Right renal pelvis (tissue), 4 donors: ENCODE results near the gene CDC45. TPM values are rescaled to one million over a fixed set of nuclear protein-coding genes. Genes with fewer than 3 reads are reported as not detected.
A peak's percentile ranks its signal among the peaks of the same experiment; 100 is the strongest.
"Not testable (repeated sequence)": the region's sequence is repeated elsewhere in the genome, so short reads cannot be mapped to it uniquely, and the experiment has no call there.

Experiments used
- DNase-seq, 4 donors: peaks; one replicate each; pipeline ENCODE4 v3.0.0-alpha.2; 2013; ENCODE audit warnings: low read depth in 4 of 4, low spot score in 3 of 4, missing footprints in 1 of 4
- polyA plus RNA-seq, 4 donors: library from polyadenylated mRNA; unstranded; fragments of 120-200 nt; gene quantifications; one replicate each; pipeline ENCODE4 v1.2.1, GENCODE V29; 2013; ENCODE audit not compliant: insufficient read length in 4 of 4

Gene CDC45
- polyA plus RNA-seq, 4 donors: 14.7 to 21.1 (median 17.4) TPM

DNA sequence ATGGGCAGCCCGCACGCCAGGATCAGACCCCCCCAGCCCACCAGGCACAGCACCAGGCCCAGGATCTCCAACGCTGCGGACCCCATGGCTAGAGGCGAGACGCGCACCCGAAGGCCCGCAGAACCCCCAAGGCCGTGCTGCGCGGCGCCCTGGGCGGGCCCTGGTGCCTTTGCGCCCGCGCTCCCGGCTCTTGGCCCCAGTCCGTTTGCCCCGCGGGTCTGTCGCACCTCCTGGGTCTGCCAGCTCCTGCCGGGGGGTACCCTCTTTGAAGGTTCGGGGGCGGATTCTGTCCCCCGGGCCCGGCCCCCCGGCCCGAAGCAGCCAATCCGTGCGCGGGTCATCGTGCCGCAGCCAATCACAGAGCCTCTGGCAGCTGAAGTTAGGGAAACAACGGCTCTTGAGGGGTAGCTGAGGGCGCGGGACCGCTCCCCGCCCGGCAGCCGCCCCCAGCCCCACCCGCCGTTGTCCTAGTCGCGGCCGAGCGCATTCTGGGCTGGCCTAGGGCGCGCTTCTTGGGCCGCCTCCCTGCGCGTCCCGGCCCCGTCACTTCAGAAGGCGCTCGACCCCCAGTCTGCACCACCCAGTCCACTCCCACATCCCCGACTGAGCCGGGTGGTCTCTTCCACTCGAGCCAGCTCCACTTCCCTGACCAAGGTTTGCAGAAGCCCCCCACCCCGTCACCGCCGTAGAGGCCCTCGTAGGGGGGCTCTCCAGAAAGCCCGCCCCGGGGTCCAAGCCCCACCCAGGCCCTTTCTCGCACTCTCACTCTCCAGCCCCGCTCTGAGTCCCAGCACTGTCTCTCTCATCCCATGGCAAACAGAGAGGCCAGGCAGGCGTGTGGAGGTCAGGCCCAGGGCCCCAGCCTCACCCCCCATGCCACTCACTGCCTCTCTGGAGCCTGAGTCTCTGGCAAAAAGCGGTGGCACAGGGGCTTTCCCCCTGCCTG is 44.7 kb downstream of the CDC45 start, which contains the start of gene CLDN5:
Gene CLDN5 (minus strand): TSS at position 241 of the 946 bp plus-strand sequence. CDS start 155 bp downstream, at position 86.
- DNase-seq: peak in 1 of 4 donors; percentile 32

DNA sequence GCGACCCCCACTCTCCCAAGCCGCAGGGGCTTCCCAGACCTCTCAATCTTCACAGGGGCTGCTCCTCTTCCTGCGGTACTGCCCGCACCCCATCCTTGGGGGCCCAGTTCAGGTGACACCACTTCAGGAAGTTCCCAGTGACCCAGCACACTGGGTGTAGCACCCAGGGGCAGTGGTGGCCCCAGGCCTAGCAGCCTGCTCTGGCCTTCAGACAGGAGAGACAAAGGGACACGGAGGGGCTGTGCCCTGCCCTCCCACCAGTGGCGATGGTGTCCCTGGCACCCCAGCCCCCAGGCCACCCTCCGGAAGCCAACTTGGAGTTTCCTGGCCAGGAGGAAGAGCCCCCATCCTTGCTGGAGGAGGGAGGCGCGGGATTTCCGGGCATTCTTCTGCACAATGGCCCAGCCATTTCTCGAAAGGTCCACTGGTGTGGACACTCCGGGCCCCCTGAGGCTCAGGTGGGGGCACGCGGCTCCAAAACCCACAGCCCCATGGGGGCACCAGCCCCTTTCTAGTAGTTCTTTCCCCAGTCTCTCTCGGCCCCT is 45.5 kb downstream of the CDC45 start:
- DNase-seq: no peak

DNA sequence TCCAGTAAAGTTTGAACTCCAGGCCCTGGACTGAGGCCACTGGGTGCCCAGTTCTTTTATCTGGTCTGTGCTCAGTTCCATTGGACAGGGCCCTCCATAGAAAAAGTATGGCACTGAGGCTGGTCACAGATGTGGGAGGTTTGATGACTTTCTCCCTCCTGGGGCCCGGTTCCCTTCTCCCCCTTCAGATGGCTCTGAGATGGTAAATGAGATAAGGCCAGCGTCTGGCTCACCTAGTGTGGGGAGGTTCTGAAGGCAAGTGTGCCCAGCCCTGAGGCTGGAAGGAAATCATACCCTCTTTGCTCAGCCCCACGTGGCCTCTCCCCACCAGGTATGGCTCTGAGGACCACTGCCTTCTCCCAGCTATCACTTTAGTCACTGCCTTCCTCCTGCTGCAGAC is 45.9 kb downstream of the CDC45 start:
- DNase-seq: no peak

- no peak for DNase-seq
Observed at GRCh38 chr22:19526076-19526701, 46.5 kb downstream of the CDC45 start.

- no peak for DNase-seq
Observed at GRCh38 chr22:19526702-19527111, 47.0 kb downstream of the CDC45 start.

GRCh38 chr22:19527321-19527721 is 47.6 kb downstream of the CDC45 start:
- no peak for DNase-seq

DNA sequence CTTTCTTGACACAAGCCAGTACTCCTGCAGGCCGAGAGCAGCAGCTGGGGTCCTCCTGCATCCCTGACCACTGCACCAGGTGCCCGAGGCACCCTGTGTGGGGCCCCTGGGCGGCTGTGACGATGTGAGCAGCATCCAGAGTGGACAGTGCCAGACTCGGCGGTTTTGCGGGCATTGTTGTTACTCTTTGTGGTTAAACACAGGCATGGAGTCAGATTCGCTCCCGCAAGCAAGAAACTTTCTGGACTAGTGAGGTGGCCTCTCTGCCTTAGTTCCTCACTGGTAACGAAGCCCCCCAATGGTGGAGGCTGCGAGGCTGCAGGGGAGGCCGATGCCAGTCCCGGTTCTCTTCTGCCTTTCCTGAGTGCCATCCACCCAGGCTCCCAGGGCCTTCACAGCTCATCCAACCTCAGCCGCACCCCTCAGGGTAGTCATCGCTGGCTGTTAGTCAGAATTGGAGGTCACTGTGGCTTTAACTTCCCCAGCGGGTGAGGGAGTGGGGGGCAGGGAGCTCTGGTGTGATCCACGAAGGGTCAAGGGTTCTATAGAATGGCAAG is 48.2 kb downstream of the CDC45 start:
- no peak for DNase-seq

- DNase-seq: no peak
Observed at GRCh38 chr22:19529811-19530210, 50.1 kb downstream of the CDC45 start.

GRCh38 chr22:19530751-19531150 is 51.0 kb downstream of the CDC45 start:
- no peak for DNase-seq

DNA sequence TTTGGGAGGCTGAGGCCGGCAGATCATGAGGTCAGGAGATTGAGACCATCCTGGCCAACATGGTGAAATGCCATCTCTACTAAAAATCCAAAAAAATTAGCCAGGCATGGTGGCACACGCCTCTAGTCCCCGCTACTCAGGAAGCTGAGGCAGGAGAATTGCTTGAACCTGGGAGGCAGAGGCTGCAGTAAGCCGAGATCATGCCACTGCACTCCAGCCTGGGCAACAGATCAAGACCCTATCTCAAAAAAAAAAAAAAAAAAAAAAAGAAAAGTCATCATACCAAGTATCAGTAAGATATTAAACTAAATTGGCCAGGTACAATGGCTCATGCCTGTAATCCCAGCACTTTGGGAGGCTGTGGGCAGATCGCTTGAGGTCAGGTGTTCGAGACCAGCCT is 51.6 kb downstream of the CDC45 start:
- not testable (repeated sequence) for DNase-seq

DNA sequence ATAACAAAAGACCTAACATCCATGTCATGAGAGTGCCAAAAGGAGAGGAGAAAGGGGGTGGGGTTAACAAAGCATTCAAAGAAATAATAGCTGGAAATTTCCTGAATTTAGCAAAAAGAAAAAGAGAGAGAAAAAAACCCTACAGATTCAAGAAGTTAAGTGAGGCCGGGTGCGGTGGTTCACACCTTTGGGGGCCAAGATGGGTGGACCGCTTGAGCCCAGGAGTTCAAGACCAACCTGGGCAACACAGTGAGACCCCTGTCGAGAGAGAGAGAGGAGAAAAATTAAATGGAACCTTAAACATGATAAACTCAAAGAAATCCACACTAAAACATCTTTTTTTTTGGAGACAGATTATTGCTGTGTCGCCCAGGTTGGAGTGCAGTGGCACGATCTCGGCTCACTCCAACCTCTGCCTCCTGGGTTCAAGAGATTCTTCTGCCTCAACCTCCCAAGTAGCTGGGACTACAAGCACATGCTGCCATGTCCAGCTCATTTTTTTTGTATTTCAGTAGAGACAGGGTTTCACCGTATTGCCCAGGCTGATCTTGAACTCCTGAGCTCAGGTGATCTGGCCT is 53.4 kb downstream of the CDC45 start:
- no peak for DNase-seq

DNA sequence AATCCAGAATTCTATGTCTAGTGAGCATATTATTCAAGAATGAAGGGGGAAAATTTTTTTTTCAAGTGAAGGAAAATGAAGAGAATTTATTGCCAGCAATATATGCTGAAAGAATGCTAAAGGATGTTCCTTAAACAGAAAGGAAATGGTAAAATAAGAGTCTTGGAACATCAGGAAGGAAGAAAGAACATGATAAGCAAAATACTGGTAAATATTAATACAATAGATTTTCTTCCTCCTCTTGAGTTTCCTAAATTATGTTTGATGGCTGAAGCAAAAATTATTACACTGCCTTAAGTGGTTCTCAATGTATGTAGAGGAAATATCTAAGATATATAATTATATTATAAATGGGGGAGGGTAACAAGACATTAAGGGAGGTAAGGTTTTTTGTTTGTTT is 54.1 kb downstream of the CDC45 start:
- DNase-seq: no peak

DNA sequence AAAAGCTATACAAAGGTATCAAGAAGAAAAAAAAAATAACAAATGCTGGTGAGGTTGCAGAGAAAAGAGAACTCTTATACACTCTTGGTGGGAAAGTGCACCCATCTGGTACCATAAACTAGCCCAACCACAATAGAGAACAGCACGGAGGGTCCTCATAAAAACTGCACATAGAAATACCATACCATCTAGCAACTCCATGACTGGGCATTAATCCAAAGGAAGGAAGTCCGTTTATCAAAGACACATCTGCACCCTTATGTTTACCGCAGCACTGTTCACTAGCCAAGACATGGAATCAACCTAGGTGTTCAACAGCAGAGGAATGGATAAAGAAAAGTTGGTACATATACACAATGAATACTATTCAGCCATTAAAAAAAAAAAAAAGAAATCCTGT is 55.3 kb downstream of the CDC45 start:
- DNase-seq: no peak

GRCh38 chr22:19536564-19536963 is 56.8 kb downstream of the CDC45 start:
- no peak for DNase-seq

DNA sequence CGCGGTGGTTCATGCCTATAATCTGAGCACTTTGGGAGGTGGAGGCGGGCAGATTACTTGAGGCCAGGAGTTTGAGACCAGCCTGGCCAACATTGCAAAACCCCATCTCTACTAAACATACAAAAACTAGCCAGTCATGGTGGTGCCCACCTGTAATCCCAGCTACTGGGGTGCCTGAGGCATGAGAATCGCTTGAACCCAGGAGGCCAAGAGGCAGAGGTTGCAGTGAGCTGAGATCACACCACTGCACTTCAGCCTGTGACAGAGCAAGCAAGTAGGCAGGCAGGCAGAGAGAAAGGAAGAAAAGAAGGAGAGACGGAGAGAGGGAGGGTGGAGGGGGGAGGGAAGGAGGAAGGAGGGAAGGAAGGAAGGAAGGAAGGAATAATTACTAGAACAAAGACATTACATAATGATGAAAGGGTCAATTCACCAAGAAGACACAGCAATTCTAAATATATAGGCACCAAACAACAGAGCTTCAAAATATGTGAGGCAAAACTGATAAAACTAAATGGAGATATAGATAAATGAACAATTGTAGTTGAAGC is 58.3 kb downstream of the CDC45 start:
- DNase-seq: no peak

DNA sequence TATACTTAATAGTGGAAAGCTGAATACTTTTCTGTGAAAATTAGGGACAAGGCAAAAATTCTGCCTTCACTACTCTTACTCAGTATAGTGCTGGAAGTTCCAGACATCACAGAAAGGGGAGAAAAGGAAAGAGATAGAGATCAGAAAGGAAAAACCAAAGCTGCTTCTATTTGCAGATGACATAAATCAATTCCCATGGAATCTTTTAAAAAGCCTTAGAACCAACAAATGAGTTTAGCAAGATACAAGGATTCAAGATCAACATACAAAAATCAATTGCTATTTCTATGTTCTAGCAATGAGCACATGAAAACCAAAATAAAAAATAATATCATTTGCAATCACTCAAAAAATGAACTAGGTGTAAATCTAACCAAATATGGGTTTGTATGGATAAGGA is 60.7 kb downstream of the CDC45 start:
- DNase-seq: no peak

- no peak for DNase-seq
Observed at GRCh38 chr22:19543970-19544708, 64.4 kb downstream of the CDC45 start.

GRCh38 chr22:19545935-19546207 is 66.2 kb downstream of the CDC45 start:
- no peak for DNase-seq

- DNase-seq: no peak
Observed at GRCh38 chr22:19546680-19547079, 67.0 kb downstream of the CDC45 start.

- DNase-seq: no peak
Observed at GRCh38 chr22:19547620-19548019, 67.9 kb downstream of the CDC45 start.
